Fibroblast of lung (primary cell): ENCODE results near the gene RUNX1. TPM values are rescaled to one million over a fixed set of nuclear protein-coding genes. Genes with fewer than 3 reads are reported as not detected.

Source experiments
- DNase-seq, 2 donors: peaks; one replicate each; pipeline versions ENCODE4 v3.0.0 to v3.0.0-alpha.2; 2010; ENCODE audit warnings: low read depth in 2 of 2
- H2AFZ ChIP-seq: 2 replicates; pipeline ENCODE4 v1.5.1; 2012; ENCODE audit warnings: low read length, control low read depth, inconsistent platforms
- H3K27ac ChIP-seq: 2 replicates; pipeline ENCODE4 v1.5.1; 2011; ENCODE audit warnings: low read length, control low read depth; ENCODE audit not compliant: insufficient read depth
- H3K27me3 ChIP-seq: 2 replicates; pipeline ENCODE4 v1.5.1; 2011; ENCODE audit warnings: mild to moderate bottlenecking, low read length; ENCODE audit not compliant: control insufficient read depth, insufficient read depth
- H3K36me3 ChIP-seq: 2 replicates; pipeline ENCODE4 v1.5.1; 2011; ENCODE audit warnings: low read length; ENCODE audit not compliant: control insufficient read depth, insufficient read depth
- H3K4me1 ChIP-seq: 2 replicates; pipeline ENCODE4 v1.5.1; 2011; ENCODE audit warnings: low read length; ENCODE audit not compliant: control insufficient read depth, insufficient read depth; ENCODE audit errors: extremely low read depth
- H3K4me2 ChIP-seq: 2 replicates; pipeline ENCODE4 v1.5.1; 2011; ENCODE audit warnings: low read length, control low read depth; ENCODE audit not compliant: insufficient read depth; ENCODE audit errors: extremely low read depth
- H3K4me3 ChIP-seq, 4 experiments: fragments of 200-600 bp in 1 of 4; sonication (generic) in 1 of 4; replicated peaks in 1 of 4; 2 replicates each; pipeline ENCODE4 v1.5.1; 2011 to 2016; ENCODE audit warnings: low read length in 4 of 4, low read depth in 3 of 4, mild to moderate bottlenecking in 3 of 4, control low read depth in 2 of 4, inconsistent platforms in 1 of 4, mixed read lengths in 1 of 4; ENCODE audit not compliant: insufficient read depth in 1 of 4; ENCODE audit errors: control extremely low read depth in 1 of 4
- H3K79me2 ChIP-seq: 2 replicates; pipeline ENCODE4 v1.5.1; 2012; ENCODE audit warnings: mild to moderate bottlenecking, low read length, inconsistent platforms; ENCODE audit not compliant: control insufficient read depth, insufficient read depth
- H3K9ac ChIP-seq: 2 replicates; pipeline ENCODE4 v1.5.1; 2011; ENCODE audit warnings: mild to moderate bottlenecking, low read length, control low read depth; ENCODE audit not compliant: insufficient read depth
- H3K9me3 ChIP-seq: 2 replicates; pipeline ENCODE4 v1.5.1; 2012; ENCODE audit warnings: low read depth, low read length; ENCODE audit not compliant: control insufficient read depth, insufficient read depth
- H4K20me1 ChIP-seq: 2 replicates; pipeline ENCODE4 v1.5.1; 2011; ENCODE audit warnings: low read length; ENCODE audit not compliant: control insufficient read depth, insufficient read depth; ENCODE audit errors: extremely low read depth
- CTCF ChIP-seq, 2 donors: IDR thresholded peaks in 1 of 2; conservative IDR thresholded peaks in 1 of 2; 1 replicate in 1 of 2; 2 replicates in 1 of 2; pipeline ENCODE4 v1.5.1; 2011 to 2012; ENCODE audit warnings: low read length in 2 of 2, control low read depth in 1 of 2, inconsistent platforms in 1 of 2, low read depth in 1 of 2, mild to moderate bottlenecking in 1 of 2
- EZH2 ChIP-seq: IDR thresholded peaks from 2 replicates; pipeline ENCODE4 v1.5.1; 2012; ENCODE audit warnings: low read length, control low read depth, mild to moderate bottlenecking; ENCODE audit errors: missing control alignments
- polyA plus RNA-seq, 2 donors: library from polyadenylated mRNA; depleted of rRNA in 1 of 2; stranded (reverse) in 1 of 2; unstranded in 1 of 2; fragments of >200 nt; gene quantifications; 2 replicates each; pipeline ENCODE4 v1.2.1, GENCODE V29; 2011 to 2012; ENCODE audit warnings: missing spikeins in 1 of 2
- total RNA-seq: library from RNA; depleted of rRNA; stranded (reverse); fragments of >200 nt; gene quantifications from 2 replicates; pipeline ENCODE4 v1.2.1, GENCODE V29; 2014

The RUNX1 gene
- total and polyA plus RNA-seq, 2 donors (not counting 1 experiment from before 2014, with no cell fraction given) = 23.1 to 41.6 TPM

DNA sequence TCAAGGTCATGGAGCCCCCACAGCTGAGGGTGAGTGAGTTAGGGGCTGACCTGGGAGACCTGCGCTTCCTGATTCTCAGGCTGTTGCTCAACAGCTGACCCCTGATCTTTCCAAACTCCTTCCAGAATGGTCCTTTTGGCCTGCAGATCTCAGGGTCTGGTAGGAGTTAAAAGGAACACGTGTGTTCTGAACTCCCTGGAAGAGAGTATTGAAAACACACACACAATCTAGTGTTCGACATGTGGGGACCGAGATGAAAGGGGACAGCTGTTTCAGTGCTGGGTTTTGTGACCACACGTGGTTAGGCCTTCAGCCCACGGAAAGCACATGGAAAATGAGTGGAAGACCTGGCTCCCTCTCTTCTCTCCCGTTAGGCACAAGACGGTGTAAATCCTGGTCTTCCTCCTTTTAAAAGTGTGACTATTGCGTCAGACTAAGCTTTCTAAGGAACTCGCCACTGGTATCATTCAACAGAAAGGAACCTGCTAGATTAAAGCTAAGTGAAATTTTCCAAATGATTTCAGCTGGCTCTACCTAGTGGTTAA, 49.6 kb downstream of the RUNX1 start:
- Histone ChIP-seq H3K79me2 (no peaks in the 10 kb centered on the region), H3K9me3 (no peaks in the 10 kb centered on the region), H3K4me1 (peaks cover 12% of the 10 kb centered on the region), H3K27me3 (no peaks in the 10 kb centered on the region), H3K36me3 (no peaks in the 10 kb centered on the region), H4K20me1 (no peaks in the 10 kb centered on the region), H3K27ac (peak overlapping the region; percentile 41), H3K4me2 (no peak overlapping the region), H2AFZ (peak overlapping the region; percentile 47), H3K4me3 (no peak overlapping the region), H3K9ac (no peak overlapping the region)
- no peak for TF ChIP-seq CTCF (conservative IDR thresholded peaks at IDR 0.05 in 1 of 2, IDR thresholded peaks at IDR 0.05 in 1 of 2; ENCODE audit: low read depth in 1 of 2, low read length in 2 of 2)
- no peak for TF ChIP-seq EZH2
- peak in 1 of 2 donors; percentile 29 for DNase-seq

- Histone ChIP-seq H3K9me3 (no peaks in the 10 kb centered on the region), H3K27ac (no peak overlapping the region), H3K79me2 (no peaks in the 10 kb centered on the region), H3K9ac (no peak overlapping the region), H3K27me3 (no peaks in the 10 kb centered on the region), H3K36me3 (no peaks in the 10 kb centered on the region), H3K4me2 (no peak overlapping the region), H3K4me1 (peaks cover 12% of the 10 kb centered on the region), H4K20me1 (no peaks in the 10 kb centered on the region), H3K4me3 (no peak overlapping the region), H2AFZ (no peak overlapping the region)
- DNase-seq = no peak
- no peak for TF ChIP-seq CTCF (conservative IDR thresholded peaks at IDR 0.05 in 1 of 2, IDR thresholded peaks at IDR 0.05 in 1 of 2; ENCODE audit: low read depth in 1 of 2, low read length in 2 of 2)
These were observed 50.9 kb downstream of the RUNX1 start for GRCh38 chr21:34998176-34998575.

DNA sequence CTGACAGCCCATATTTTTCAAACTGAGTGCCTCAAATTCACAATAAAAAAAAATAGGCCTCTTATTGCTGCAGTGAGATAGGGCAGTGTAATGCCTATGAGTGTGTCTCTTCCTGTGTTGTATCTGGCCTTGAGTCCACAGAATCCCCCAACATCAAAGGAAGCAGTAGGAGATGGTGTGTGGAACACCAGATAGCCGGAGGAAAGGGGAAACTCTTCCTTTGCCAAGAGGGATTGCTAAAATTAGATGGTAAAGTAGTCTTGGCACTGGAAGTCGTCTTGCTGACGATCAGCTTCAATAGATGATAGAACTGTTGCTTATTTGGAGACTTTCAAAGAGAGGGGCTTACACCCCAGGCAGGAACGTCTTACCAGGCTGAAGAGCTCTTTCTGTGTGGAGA, 51.8 kb downstream of the RUNX1 start:
- Histone ChIP-seq H3K4me3 (no peak overlapping the region), H3K9me3 (no peaks in the 10 kb centered on the region), H2AFZ (no peak overlapping the region), H3K79me2 (no peaks in the 10 kb centered on the region), H3K36me3 (no peaks in the 10 kb centered on the region), H3K9ac (no peak overlapping the region), H3K4me2 (no peak overlapping the region), H3K27me3 (no peaks in the 10 kb centered on the region), H3K27ac (peak overlapping the region; percentile 7), H4K20me1 (no peaks in the 10 kb centered on the region), H3K4me1 (peaks cover 12% of the 10 kb centered on the region)
- no peak for TF ChIP-seq CTCF (conservative IDR thresholded peaks at IDR 0.05 in 1 of 2, IDR thresholded peaks at IDR 0.05 in 1 of 2; ENCODE audit: low read depth in 1 of 2, low read length in 2 of 2)
- TF ChIP-seq EZH2 = no peak
- DNase-seq = no peak
